ENCODE measurements around the gene RFPL1.

Gene RFPL1

GRCh38 chr22:29393019-29393608 lies 45.3 kb upstream of the RFPL1 start:
- DNase-seq = no peak
- no peaks in the 10 kb centered on the region for H3K36me3 ChIP-seq (ENCODE audit: control insufficient read depth in 1 of 2, insufficient read depth in 2 of 2, low read depth in 1 of 2, low read length in 2 of 2)
- no peak overlapping the region for H3K4me3 ChIP-seq (ENCODE audit: insufficient read depth in 1 of 2, low read depth in 1 of 2, low read length in 2 of 2)
- no peak overlapping the region for H2BK5ac ChIP-seq (ENCODE audit: low read depth, low read length, poor library complexity, severe bottlenecking)
- no peak overlapping the region for H3K9ac ChIP-seq (ENCODE audit: low read length)
- no peak overlapping the region for H4K91ac ChIP-seq (ENCODE audit: low read length)
- H3K18ac ChIP-seq (ENCODE audit: low read depth in 1 of 2, low read length in 2 of 2) = no peak overlapping the region
- no peak overlapping the region for H2AK5ac ChIP-seq (ENCODE audit: low read length, severe bottlenecking)
- H2BK15ac ChIP-seq (ENCODE audit: low read depth, poor library complexity, severe bottlenecking) = no peak overlapping the region
- no peak overlapping the region for H3K4ac ChIP-seq (ENCODE audit: low read depth in 1 of 2, low read length in 2 of 2)
- no peaks in the 10 kb centered on the region for H3K9me3 ChIP-seq (ENCODE audit: control insufficient read depth, low read length)
- no CpG with 5 or more reads among the region's 2 CpGs for WGBS
- no peak overlapping the region for H3K27ac ChIP-seq (ENCODE audit: low read length, poor library complexity, severe bottlenecking)
- no peak overlapping the region for H2BK12ac ChIP-seq (ENCODE audit: low read length in 2 of 2)
- H3K79me1 ChIP-seq (replicated peaks; ENCODE audit: low read length, poor library complexity, severe bottlenecking) = peaks cover 1% of the 10 kb centered on the region
- no peak overlapping the region for H4K8ac ChIP-seq (ENCODE audit: low read length)
- H3K27me3 ChIP-seq (ENCODE audit: control insufficient read depth in 1 of 2, insufficient read depth in 1 of 2, low read length in 2 of 2) = peaks cover 9 to 10% of the 10 kb centered on the region in 2 experiments
- no peak overlapping the region for H3K14ac ChIP-seq (ENCODE audit: low read length in 2 of 2)
- no peak overlapping the region for H3K4me2 ChIP-seq (ENCODE audit: low read length, poor library complexity, severe bottlenecking)
- H3K23ac ChIP-seq (ENCODE audit: low read length in 2 of 2) = no peak overlapping the region
- no peak overlapping the region for H2BK120ac ChIP-seq (ENCODE audit: low read depth, low read length)
- H2AFZ ChIP-seq (ENCODE audit: low read depth, low read length) = no peak overlapping the region
- peaks cover 9% of the 10 kb centered on the region for H3K4me1 ChIP-seq (ENCODE audit: control insufficient read depth, insufficient read depth, low read depth, low read length)

GRCh38 chr22:29394931-29395581 lies 43.3 kb upstream of the RFPL1 start:
- Histone ChIP-seq H3K4ac (ENCODE audit: low read depth in 1 of 2, low read length in 2 of 2) (no peak overlapping the region), H3K23ac (ENCODE audit: low read length in 2 of 2) (no peak overlapping the region), H2BK15ac (ENCODE audit: low read depth, poor library complexity, severe bottlenecking) (no peak overlapping the region), H3K27ac (ENCODE audit: low read length, poor library complexity, severe bottlenecking) (no peak overlapping the region), H2BK12ac (ENCODE audit: low read length in 2 of 2) (no peak overlapping the region), H3K4me2 (ENCODE audit: low read length, poor library complexity, severe bottlenecking) (no peak overlapping the region), H3K36me3 (ENCODE audit: control insufficient read depth in 1 of 2, insufficient read depth in 2 of 2, low read depth in 1 of 2, low read length in 2 of 2) (no peaks in the 10 kb centered on the region), H3K9ac (ENCODE audit: low read length) (no peak overlapping the region), H2AFZ (ENCODE audit: low read depth, low read length) (no peak overlapping the region), H2AK5ac (ENCODE audit: low read length, severe bottlenecking) (peak overlapping the region; percentile 41), H3K79me1 (replicated peaks; ENCODE audit: low read length, poor library complexity, severe bottlenecking) (no peaks in the 10 kb centered on the region), H3K4me3 (ENCODE audit: insufficient read depth in 1 of 2, low read depth in 1 of 2, low read length in 2 of 2) (no peak overlapping the region), H3K27me3 (ENCODE audit: control insufficient read depth in 1 of 2, insufficient read depth in 1 of 2, low read length in 2 of 2) (peaks cover 10 to 16% of the 10 kb centered on the region in 2 experiments), H3K14ac (ENCODE audit: low read length in 2 of 2) (no peak overlapping the region), H4K8ac (ENCODE audit: low read length) (no peak overlapping the region), H3K18ac (ENCODE audit: low read depth in 1 of 2, low read length in 2 of 2) (no peak overlapping the region), H2BK5ac (ENCODE audit: low read depth, low read length, poor library complexity, severe bottlenecking) (no peak overlapping the region), H3K4me1 (ENCODE audit: control insufficient read depth, insufficient read depth, low read depth, low read length) (peaks cover 5% of the 10 kb centered on the region), H3K9me3 (ENCODE audit: control insufficient read depth, low read length) (no peaks in the 10 kb centered on the region), H4K91ac (ENCODE audit: low read length) (no peak overlapping the region), H2BK120ac (ENCODE audit: low read depth, low read length) (no peak overlapping the region)
- peak; percentile 75 for DNase-seq
- 15% methylated on average over 10 of the region's 10 CpGs for WGBS

GRCh38 chr22:29396126-29396525 lies 42.3 kb upstream of the RFPL1 start:
- no peak overlapping the region for H3K27ac ChIP-seq (ENCODE audit: low read length, poor library complexity, severe bottlenecking)
- no peak overlapping the region for H2BK5ac ChIP-seq (ENCODE audit: low read depth, low read length, poor library complexity, severe bottlenecking)
- no peak overlapping the region for H3K14ac ChIP-seq (ENCODE audit: low read length in 2 of 2)
- peaks cover 17 to 19% of the 10 kb centered on the region in 2 experiments for H3K27me3 ChIP-seq (ENCODE audit: control insufficient read depth in 1 of 2, insufficient read depth in 1 of 2, low read length in 2 of 2)
- H4K8ac ChIP-seq (ENCODE audit: low read length) = no peak overlapping the region
- no peak overlapping the region for H2BK15ac ChIP-seq (ENCODE audit: low read depth, poor library complexity, severe bottlenecking)
- no peaks in the 10 kb centered on the region for H3K9me3 ChIP-seq (ENCODE audit: control insufficient read depth, low read length)
- peaks cover 5% of the 10 kb centered on the region for H3K4me1 ChIP-seq (ENCODE audit: control insufficient read depth, insufficient read depth, low read depth, low read length)
- H3K4me2 ChIP-seq (ENCODE audit: low read length, poor library complexity, severe bottlenecking) = no peak overlapping the region
- no peak overlapping the region for H2BK120ac ChIP-seq (ENCODE audit: low read depth, low read length)
- H3K4me3 ChIP-seq (ENCODE audit: insufficient read depth in 1 of 2, low read depth in 1 of 2, low read length in 2 of 2) = no peak overlapping the region
- H2AK5ac ChIP-seq (ENCODE audit: low read length, severe bottlenecking) = no peak overlapping the region
- H3K36me3 ChIP-seq (ENCODE audit: control insufficient read depth in 1 of 2, insufficient read depth in 2 of 2, low read depth in 1 of 2, low read length in 2 of 2) = no peaks in the 10 kb centered on the region
- H3K79me1 ChIP-seq (replicated peaks; ENCODE audit: low read length, poor library complexity, severe bottlenecking) = no peaks in the 10 kb centered on the region
- no peak overlapping the region for H2BK12ac ChIP-seq (ENCODE audit: low read length in 2 of 2)
- 94% methylated on average over 2 of the region's 2 CpGs for WGBS
- no peak overlapping the region for H3K23ac ChIP-seq (ENCODE audit: low read length in 2 of 2)
- no peak overlapping the region for H2AFZ ChIP-seq (ENCODE audit: low read depth, low read length)
- no peak for DNase-seq
- H3K9ac ChIP-seq (ENCODE audit: low read length) = no peak overlapping the region
- H3K18ac ChIP-seq (ENCODE audit: low read depth in 1 of 2, low read length in 2 of 2) = no peak overlapping the region
- H3K4ac ChIP-seq (ENCODE audit: low read depth in 1 of 2, low read length in 2 of 2) = no peak overlapping the region
- no peak overlapping the region for H4K91ac ChIP-seq (ENCODE audit: low read length)

DNA sequence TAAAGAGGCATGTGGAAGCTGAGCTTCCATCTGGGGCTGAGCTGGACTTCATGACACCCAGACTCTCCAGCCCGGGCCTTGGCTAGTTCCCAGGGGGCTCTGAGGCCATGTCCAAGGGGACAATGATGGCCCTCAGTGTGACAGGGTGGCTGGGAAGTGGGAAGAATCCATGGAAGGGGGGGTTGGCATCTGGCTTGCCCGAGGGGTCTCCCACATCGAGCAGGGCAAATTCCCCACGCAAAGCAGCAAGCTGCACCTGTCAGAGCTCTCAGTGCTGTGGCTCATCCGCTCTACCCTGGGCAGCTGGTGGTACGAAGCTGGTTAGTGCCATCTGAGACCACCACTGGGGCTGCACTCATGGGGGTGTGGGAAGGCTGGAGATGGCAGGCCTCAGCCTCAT lies 40.6 kb upstream of the RFPL1 start:
- H3K18ac ChIP-seq (ENCODE audit: low read depth in 1 of 2, low read length in 2 of 2) = no peak overlapping the region
- no peaks in the 10 kb centered on the region for H3K79me1 ChIP-seq (replicated peaks; ENCODE audit: low read length, poor library complexity, severe bottlenecking)
- no peak overlapping the region for H4K8ac ChIP-seq (ENCODE audit: low read length)
- no peak overlapping the region for H2BK5ac ChIP-seq (ENCODE audit: low read depth, low read length, poor library complexity, severe bottlenecking)
- no peak overlapping the region for H3K4ac ChIP-seq (ENCODE audit: low read depth in 1 of 2, low read length in 2 of 2)
- H3K9me3 ChIP-seq (ENCODE audit: control insufficient read depth, low read length) = no peaks in the 10 kb centered on the region
- no peak overlapping the region for H3K4me2 ChIP-seq (ENCODE audit: low read length, poor library complexity, severe bottlenecking)
- H3K4me1 ChIP-seq (ENCODE audit: control insufficient read depth, insufficient read depth, low read depth, low read length) = peaks cover 4% of the 10 kb centered on the region
- H3K4me3 ChIP-seq (ENCODE audit: insufficient read depth in 1 of 2, low read depth in 1 of 2, low read length in 2 of 2) = no peak overlapping the region
- no peak overlapping the region for H3K14ac ChIP-seq (ENCODE audit: low read length in 2 of 2)
- 82% methylated on average over 6 of the region's 6 CpGs for WGBS
- no peak for DNase-seq
- no peak overlapping the region for H2AK5ac ChIP-seq (ENCODE audit: low read length, severe bottlenecking)
- no peak overlapping the region for H2AFZ ChIP-seq (ENCODE audit: low read depth, low read length)
- H4K91ac ChIP-seq (ENCODE audit: low read length) = no peak overlapping the region
- H3K27ac ChIP-seq (ENCODE audit: low read length, poor library complexity, severe bottlenecking) = no peak overlapping the region
- H2BK15ac ChIP-seq (ENCODE audit: low read depth, poor library complexity, severe bottlenecking) = no peak overlapping the region
- H3K36me3 ChIP-seq (ENCODE audit: control insufficient read depth in 1 of 2, insufficient read depth in 2 of 2, low read depth in 1 of 2, low read length in 2 of 2) = no peaks in the 10 kb centered on the region
- no peak overlapping the region for H2BK120ac ChIP-seq (ENCODE audit: low read depth, low read length)
- H3K9ac ChIP-seq (ENCODE audit: low read length) = no peak overlapping the region
- H3K27me3 ChIP-seq (ENCODE audit: control insufficient read depth in 1 of 2, insufficient read depth in 1 of 2, low read length in 2 of 2) = peaks cover 19 to 26% of the 10 kb centered on the region in 2 experiments
- no peak overlapping the region for H2BK12ac ChIP-seq (ENCODE audit: low read length in 2 of 2)
- H3K23ac ChIP-seq (ENCODE audit: low read length in 2 of 2) = no peak overlapping the region
